ENCODE results near the gene USP32.

The USP32 gene

GRCh38 chr17:60300011-60300410 lies 91.9 kb downstream of the USP32 start:
- no peak overlapping the region for H3K4me3 ChIP-seq (replicated peaks; ENCODE audit: low read depth, low read length)
- no peak for TF ChIP-seq CTCF (IDR thresholded peaks at IDR 0.05; ENCODE audit: low read depth, low read length, missing control alignments)
- no peak for DNase-seq (ENCODE audit: extremely low read depth, low read depth)

- TF ChIP-seq CTCF (IDR thresholded peaks at IDR 0.05; ENCODE audit: low read depth, low read length, missing control alignments): no peak
- DNase-seq (ENCODE audit: extremely low read depth, low read depth): no peak
- H3K4me3 ChIP-seq (replicated peaks; ENCODE audit: low read depth, low read length): no peak overlapping the region
Measured at GRCh38 chr17:60297760-60298401, 94.1 kb downstream of the USP32 start.

GRCh38 chr17:60296177-60296576 lies 95.8 kb downstream of the USP32 start:
- no peak overlapping the region for H3K4me3 ChIP-seq (replicated peaks; ENCODE audit: low read depth, low read length)
- no peak for TF ChIP-seq CTCF (IDR thresholded peaks at IDR 0.05; ENCODE audit: low read depth, low read length, missing control alignments)
- no peak for DNase-seq (ENCODE audit: extremely low read depth, low read depth)

- DNase-seq (ENCODE audit: extremely low read depth, low read depth): no peak
- no peak for TF ChIP-seq CTCF (IDR thresholded peaks at IDR 0.05; ENCODE audit: low read depth, low read length, missing control alignments)
Measured at GRCh38 chr17:60293580-60294335, 98.2 kb downstream of the USP32 start.

GRCh38 chr17:60292697-60293096 lies 99.2 kb downstream of the USP32 start:
- TF ChIP-seq CTCF (IDR thresholded peaks at IDR 0.05; ENCODE audit: low read depth, low read length, missing control alignments): no peak
- H3K4me3 ChIP-seq (replicated peaks; ENCODE audit: low read depth, low read length): no peak overlapping the region
- no peak for DNase-seq (ENCODE audit: extremely low read depth, low read depth)

More at GRCh38 chr17:60293580-60294335, 98.2 kb downstream of the USP32 start:
- H3K4me3 ChIP-seq (replicated peaks; ENCODE audit: low read depth, low read length): no peak overlapping the region

GRCh38 chr17:60284709-60285108 lies 107.2 kb downstream of the USP32 start:
- DNase-seq (ENCODE audit: extremely low read depth, low read depth): no peak
- H3K4me3 ChIP-seq (replicated peaks; ENCODE audit: low read depth, low read length): no peak overlapping the region
- TF ChIP-seq CTCF (IDR thresholded peaks at IDR 0.05; ENCODE audit: low read depth, low read length, missing control alignments): no peak

All from HFF-Myc (cell line).